Measurements from ENCODE around the gene UBQLN4.

DNA sequence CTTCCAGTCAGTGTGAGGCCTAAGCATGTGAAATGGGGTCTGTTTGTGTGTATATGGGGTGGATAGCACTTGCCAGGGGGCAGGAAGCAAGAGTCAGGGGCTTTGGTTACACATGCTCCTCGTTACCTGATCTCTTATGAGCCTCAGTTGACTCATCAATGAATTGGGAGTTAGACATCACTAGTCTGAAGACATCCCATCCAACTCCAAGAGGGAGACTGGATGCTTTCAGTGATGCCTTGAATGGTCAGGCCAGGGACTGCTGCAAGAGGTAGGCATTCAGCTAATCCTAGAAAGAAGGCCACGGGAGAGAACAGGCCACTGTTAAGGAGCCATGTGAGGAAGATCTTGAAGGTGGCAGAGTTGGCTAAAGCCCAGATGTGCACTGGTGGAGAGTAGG, 13.7 kb upstream of the UBQLN4 start:
- TF ChIP-seq, protein P1, sequence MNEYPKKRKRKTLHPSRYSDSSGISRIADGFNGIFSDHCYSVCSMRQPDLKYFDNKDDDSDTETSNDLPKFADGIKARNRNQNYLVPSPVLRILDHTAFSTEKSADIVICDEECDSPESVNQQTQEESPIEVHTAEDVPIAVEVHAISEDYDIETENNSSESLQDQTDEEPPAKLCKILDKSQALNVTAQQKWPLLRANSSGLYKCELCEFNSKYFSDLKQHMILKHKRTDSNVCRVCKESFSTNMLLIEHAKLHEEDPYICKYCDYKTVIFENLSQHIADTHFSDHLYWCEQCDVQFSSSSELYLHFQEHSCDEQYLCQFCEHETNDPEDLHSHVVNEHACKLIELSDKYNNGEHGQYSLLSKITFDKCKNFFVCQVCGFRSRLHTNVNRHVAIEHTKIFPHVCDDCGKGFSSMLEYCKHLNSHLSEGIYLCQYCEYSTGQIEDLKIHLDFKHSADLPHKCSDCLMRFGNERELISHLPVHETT (CRISPR knock-in tag; conservative IDR thresholded peaks at IDR 0.05 in 1 of 2, IDR thresholded peaks at IDR 0.05 in 1 of 2): no peak
- TF ChIP-seq PHF8 (IDR thresholded peaks at IDR 0.05; ENCODE audit: borderline replicate concordance, low read length) (no peak), EGR1 (conservative IDR thresholded peaks at IDR 0.05) (no peak), POLR2A (conservative IDR thresholded peaks at IDR 0.05) (no peak)
